ENCODE measurements around the gene LRRC8D.

The LRRC8D gene

GRCh38 chr1:89928506-89928905 lies 107.7 kb downstream of the LRRC8D start:
- no peak overlapping the region for H3K4me3 ChIP-seq (ENCODE audit: insufficient read depth, low read length, poor library complexity, severe bottlenecking)
- no peak overlapping the region for H3K27ac ChIP-seq (ENCODE audit: low read depth, low read length)
- no peaks in the 10 kb centered on the region for H3F3A ChIP-seq (ENCODE audit: insufficient read depth)
- no peaks in the 10 kb centered on the region for H3K79me2 ChIP-seq (ENCODE audit: insufficient read depth, low read length)
- H3K9me3 ChIP-seq (ENCODE audit: insufficient read depth, low read length) = no peaks in the 10 kb centered on the region
- H3K9ac ChIP-seq (ENCODE audit: low read length) = no peak overlapping the region
- peaks cover 6% of the 10 kb centered on the region; the same call in 1 of the 2 replicates for H3K36me3 ChIP-seq (ENCODE audit: low read length)
- no peak overlapping the region for H2AFZ ChIP-seq (ENCODE audit: low read depth, low read length, severe bottlenecking)
- H3K9me2 ChIP-seq (replicated peaks; ENCODE audit: insufficient read depth, low read length) = no peaks in the 10 kb centered on the region
- H3K4me2 ChIP-seq (ENCODE audit: low read depth, low read length, poor library complexity, severe bottlenecking) = no peak overlapping the region
- no peak for TF ChIP-seq CTCF (IDR thresholded peaks at IDR 0.05; ENCODE audit: insufficient read depth, low read length, poor library complexity, severe bottlenecking)
- no peak for TF ChIP-seq EZH2phosphoT487 (conservative IDR thresholded peaks at IDR 0.05; ENCODE audit: low read length)
- H3K27me3 ChIP-seq (ENCODE audit: low read length) = no peaks in the 10 kb centered on the region
- no peaks in the 10 kb centered on the region for H4K20me1 ChIP-seq (ENCODE audit: low read depth, low read length)

GRCh38 chr1:89929467-89930063 lies 108.7 kb downstream of the LRRC8D start:
- Histone ChIP-seq H3K36me3 (ENCODE audit: low read length) (peaks cover 10% of the 10 kb centered on the region; the same call in 1 of the 2 replicates), H3K4me2 (ENCODE audit: low read depth, low read length, poor library complexity, severe bottlenecking) (no peak overlapping the region)

GRCh38 chr1:89930579-89930978 lies 109.7 kb downstream of the LRRC8D start:
- no peak overlapping the region for H3K4me3 ChIP-seq (ENCODE audit: insufficient read depth, low read length, poor library complexity, severe bottlenecking)
- H3K4me2 ChIP-seq (ENCODE audit: low read depth, low read length, poor library complexity, severe bottlenecking) = no peak overlapping the region
- no peaks in the 10 kb centered on the region for H3K27me3 ChIP-seq (ENCODE audit: low read length)
- no peaks in the 10 kb centered on the region for H3F3A ChIP-seq (ENCODE audit: insufficient read depth)
- no peak for TF ChIP-seq EZH2phosphoT487 (conservative IDR thresholded peaks at IDR 0.05; ENCODE audit: low read length)
- no peak for TF ChIP-seq CTCF (IDR thresholded peaks at IDR 0.05; ENCODE audit: insufficient read depth, low read length, poor library complexity, severe bottlenecking)
- H3K27ac ChIP-seq (ENCODE audit: low read depth, low read length) = no peak overlapping the region
- H3K9ac ChIP-seq (ENCODE audit: low read length) = no peak overlapping the region
- H2AFZ ChIP-seq (ENCODE audit: low read depth, low read length, severe bottlenecking) = no peak overlapping the region
- H3K79me2 ChIP-seq (ENCODE audit: insufficient read depth, low read length) = no peaks in the 10 kb centered on the region
- no peaks in the 10 kb centered on the region for H3K9me3 ChIP-seq (ENCODE audit: insufficient read depth, low read length)
- peaks cover 10% of the 10 kb centered on the region; the same call in 1 of the 2 replicates for H3K36me3 ChIP-seq (ENCODE audit: low read length)
- no peaks in the 10 kb centered on the region for H4K20me1 ChIP-seq (ENCODE audit: low read depth, low read length)
- no peaks in the 10 kb centered on the region for H3K9me2 ChIP-seq (replicated peaks; ENCODE audit: insufficient read depth, low read length)

More at GRCh38 chr1:89929467-89930063, 108.7 kb downstream of the LRRC8D start:
- Histone ChIP-seq H3K27me3 (ENCODE audit: low read length) (no peaks in the 10 kb centered on the region), H3F3A (ENCODE audit: insufficient read depth) (no peaks in the 10 kb centered on the region), H3K9me3 (ENCODE audit: insufficient read depth, low read length) (no peaks in the 10 kb centered on the region), H3K27ac (ENCODE audit: low read depth, low read length) (no peak overlapping the region), H3K4me3 (ENCODE audit: insufficient read depth, low read length, poor library complexity, severe bottlenecking) (no peak overlapping the region), H3K9me2 (replicated peaks; ENCODE audit: insufficient read depth, low read length) (no peaks in the 10 kb centered on the region), H2AFZ (ENCODE audit: low read depth, low read length, severe bottlenecking) (no peak overlapping the region), H3K79me2 (ENCODE audit: insufficient read depth, low read length) (no peaks in the 10 kb centered on the region), H3K9ac (ENCODE audit: low read length) (no peak overlapping the region), H4K20me1 (ENCODE audit: low read depth, low read length) (no peaks in the 10 kb centered on the region)
- TF ChIP-seq CTCF (IDR thresholded peaks at IDR 0.05; ENCODE audit: insufficient read depth, low read length, poor library complexity, severe bottlenecking) = no peak
- TF ChIP-seq EZH2phosphoT487 (conservative IDR thresholded peaks at IDR 0.05; ENCODE audit: low read length) = no peak

All from SU-DHL-6 (cell line).